HCT116 (cell line): Measurements from ENCODE around the gene B3GALT6. TPM values are rescaled to one million over a fixed set of nuclear protein-coding genes. Genes with fewer than 3 reads are reported as not detected.

Source experiments
- ATAC-seq: fragments of 200-7000 bp; cut with Tn5 transposase; 2 replicates; pipeline ENCODE4 v1.9.1; 2020; ENCODE audit warnings: mild to moderate bottlenecking, moderate library complexity
- BruUV-seq: library from RNA; stranded (reverse); fragments of 400-500 nt; replicated peaks from 2 replicates; lab custom pipeline; 2021; lab: Mats Ljungman, UMichigan
- CTCF ChIA-PET: fragments of 300-600 bp; sonication (Branson Sonifier 250); formaldehyde crosslinking; loops from one replicate; lab custom pipeline; 2021; ENCODE audit warnings: antibody characterized with exemption; lab: Charles Lee
- POLR2A ChIA-PET: fragments of 300-600, 350-600 bp; sonication (Branson Sonifier 250); formaldehyde crosslinking; loops from one replicate; lab custom pipeline; 2021; ENCODE audit warnings: antibody characterized with exemption; lab: Charles Lee
- RAD21 ChIA-PET, 2 experiments: fragments of 300-600 bp; sonication (Branson Sonifier 250); formaldehyde crosslinking; loops; one replicate each; lab custom pipeline; 2023; ENCODE audit warnings: low total read pairs in 2 of 2; ENCODE audit not compliant: uncharacterized antibody in 2 of 2, unreplicated experiment in 2 of 2, low non-redundant PET in 1 of 2; lab: Charles Lee
- DNase-seq: peaks from one replicate; pipeline ENCODE4 v3.0.0-alpha.2; 2010; ENCODE audit warnings: low read depth, low spot score
- H2AFZ ChIP-seq: fragments of 200-600 bp; shearing (Covaris generic), sonication (generic); 2 replicates; pipeline ENCODE4 v1.6.1; 2017; ENCODE audit warnings: low read depth, mixed run types, mixed read lengths, antibody characterized with exemption, low read length; ENCODE audit not compliant: poor library complexity, severe bottlenecking
- H3K27ac ChIP-seq: 2 replicates; pipeline ENCODE4 v1.5.1; 2012; ENCODE audit warnings: low read depth, low read length
- H3K27me3 ChIP-seq: fragments of 200-600 bp; sonication (generic); 2 replicates; pipeline ENCODE4 v1.6.1; 2016; ENCODE audit warnings: mixed run types, low read length, mixed read lengths; ENCODE audit not compliant: insufficient read depth
- H3K36me3 ChIP-seq, 2 experiments: fragments of 200-500 bp in 1 of 2; fragments of 200-600 bp in 1 of 2; sonication (Bioruptor generic) in 1 of 2; sonication (generic) in 1 of 2; 2 replicates each; pipeline versions ENCODE4 v1.5.1 to v1.6.1; 2014 to 2016; ENCODE audit warnings: low read length in 2 of 2, inconsistent platforms in 1 of 2, mixed read lengths in 1 of 2, mixed run types in 1 of 2; ENCODE audit not compliant: insufficient read depth in 2 of 2, control insufficient read depth in 1 of 2
- H3K4me1 ChIP-seq, 2 experiments: fragments of 200-600 bp in 1 of 2; sonication (generic) in 1 of 2; 2 replicates each; pipeline versions ENCODE4 v1.5.1 to v1.6.1; 2012 to 2017; ENCODE audit warnings: low read length in 2 of 2, inconsistent platforms in 1 of 2, mild to moderate bottlenecking in 1 of 2, mixed read lengths in 1 of 2, mixed run types in 1 of 2, moderate library complexity in 1 of 2; ENCODE audit not compliant: insufficient read depth in 2 of 2, control insufficient read depth in 1 of 2
- H3K4me2 ChIP-seq: fragments of 200-600 bp; sonication (generic); 2 replicates; pipeline ENCODE4 v1.6.1; 2017; ENCODE audit warnings: mixed run types, low read length, mixed read lengths
- H3K4me3 ChIP-seq, 2 experiments: fragments of 200-600 bp in 1 of 2; sonication (generic) in 1 of 2; replicated peaks in 1 of 2; 2 replicates each; pipeline ENCODE4 v1.5.1; 2011 to 2016; ENCODE audit warnings: low read length in 2 of 2, control low read depth in 1 of 2, low read depth in 1 of 2, mild to moderate bottlenecking in 1 of 2, mixed read lengths in 1 of 2, mixed run types in 1 of 2
- H3K79me2 ChIP-seq: fragments of 200-600 bp; sonication (generic); 2 replicates; pipeline ENCODE4 v1.6.1; 2017; ENCODE audit warnings: mild to moderate bottlenecking, mixed run types, low read length, moderate library complexity, mixed read lengths; ENCODE audit not compliant: insufficient read depth
- H3K9ac ChIP-seq: fragments of 200-600 bp; sonication (generic); 2 replicates; pipeline ENCODE4 v1.6.1; 2016; ENCODE audit warnings: low read length, mixed read lengths
- H3K9me2 ChIP-seq: fragments of 200-600 bp; sonication (generic), shearing (Covaris generic); 2 replicates; pipeline ENCODE4 v1.6.1; 2017; ENCODE audit warnings: mixed run types, mild to moderate bottlenecking, moderate library complexity; ENCODE audit not compliant: insufficient read depth
- H3K9me3 ChIP-seq, 2 experiments: fragments of 200-500 bp in 1 of 2; fragments of 200-600 bp in 1 of 2; sonication (Bioruptor generic) in 1 of 2; sonication (generic) in 1 of 2; 2 replicates each; pipeline ENCODE4 v1.6.1; 2014 to 2017; ENCODE audit warnings: low read length in 2 of 2, mixed read lengths in 2 of 2, inconsistent platforms in 1 of 2, low read depth in 1 of 2, mild to moderate bottlenecking in 1 of 2, mixed run types in 1 of 2, moderate library complexity in 1 of 2; ENCODE audit not compliant: control insufficient read depth in 1 of 2, insufficient read depth in 1 of 2
- H4K20me1 ChIP-seq: fragments of 200-600 bp; sonication (generic), shearing (Covaris generic); 2 replicates; pipeline ENCODE4 v1.6.1; 2017; ENCODE audit warnings: mixed run types, mild to moderate bottlenecking, moderate library complexity; ENCODE audit not compliant: insufficient read depth
- ATF3 ChIP-seq: IDR thresholded peaks from 2 replicates; pipeline ENCODE4 v1.6.1; 2012
- EGR1 ChIP-seq: IDR thresholded peaks from 2 replicates; pipeline ENCODE4 v1.6.1; 2012; ENCODE audit warnings: low read depth
- FOSL1 ChIP-seq: IDR thresholded peaks from 2 replicates; pipeline ENCODE4 v1.6.1; 2012; ENCODE audit warnings: low read depth
- JUND ChIP-seq: IDR thresholded peaks from 2 replicates; pipeline ENCODE4 v1.6.1; 2012
- POLR2A ChIP-seq: IDR thresholded peaks from 2 replicates; pipeline ENCODE4 v1.7.0; 2011; ENCODE audit warnings: borderline replicate concordance; ENCODE audit not compliant: insufficient read depth, insufficient read length; ENCODE audit errors: extremely low read depth
- RAD21 ChIP-seq: IDR thresholded peaks from 2 replicates; pipeline ENCODE4 v1.6.1; 2012; ENCODE audit warnings: low read depth, mild to moderate bottlenecking
- REST ChIP-seq: IDR thresholded peaks from 2 replicates; pipeline ENCODE4 v1.6.1; 2012; ENCODE audit warnings: low read depth
- TCF7L2 ChIP-seq: IDR thresholded peaks from 2 replicates; pipeline ENCODE4 v1.7.0; 2011; ENCODE audit warnings: borderline replicate concordance, inconsistent platforms; ENCODE audit not compliant: insufficient read depth, insufficient read length; ENCODE audit errors: extremely low read depth
- ZFX ChIP-seq: fragments of 450-650 bp; IDR thresholded peaks from 2 replicates; pipeline ENCODE4 v1.6.1; 2017
- ZNF274 ChIP-seq: fragments of 200-500 bp; sonication (Bioruptor generic); IDR thresholded peaks from 2 replicates; pipeline ENCODE4 v1.6.1; 2014; ENCODE audit warnings: mild to moderate bottlenecking, low read depth, low read length, inconsistent platforms
- intact Hi-C: fragments of 100-400 bp; cut with micrococcal nuclease; formaldehyde crosslinking; loops from 2 replicates; pipeline ENCODE4 v1.10.0; 2022
- total RNA-seq: library from RNA; stranded (reverse); gene quantifications from one replicate; pipeline ENCODE4 v1.2.1, GENCODE V29; 2021; ENCODE audit not compliant: unreplicated experiment
- TF ChIP-seq, protein P1 (sequence below): IDR thresholded peaks from 2 replicates; pipeline ENCODE4 v1.6.1; 2012
- TF ChIP-seq, protein P2 (sequence below): IDR thresholded peaks from 2 replicates; pipeline ENCODE4 v1.6.1; 2011; ENCODE audit warnings: mild to moderate bottlenecking, low read length, moderate library complexity; ENCODE audit not compliant: insufficient replicate concordance; ENCODE audit errors: extremely low read depth
- TF ChIP-seq, protein P3 (sequence below), 3 experiments: fragments of 200-600 bp in 1 of 3; sonication (generic) in 1 of 3; IDR thresholded peaks in 2 of 3; conservative IDR thresholded peaks in 1 of 3; 2 replicates each; pipeline ENCODE4 v1.5.1; 2012 to 2017; ENCODE audit warnings: low read depth in 2 of 3, low read length in 2 of 3, antibody characterized with exemption in 1 of 3, borderline replicate concordance in 1 of 3, control low read depth in 1 of 3, mild to moderate bottlenecking in 1 of 3, mixed read lengths in 1 of 3, mixed run types in 1 of 3, moderate library complexity in 1 of 3; ENCODE audit not compliant: insufficient read depth in 1 of 3

The B3GALT6 gene
- total RNA-seq, 1 experiment from 2014 or later = 16.3 TPM

DNA sequence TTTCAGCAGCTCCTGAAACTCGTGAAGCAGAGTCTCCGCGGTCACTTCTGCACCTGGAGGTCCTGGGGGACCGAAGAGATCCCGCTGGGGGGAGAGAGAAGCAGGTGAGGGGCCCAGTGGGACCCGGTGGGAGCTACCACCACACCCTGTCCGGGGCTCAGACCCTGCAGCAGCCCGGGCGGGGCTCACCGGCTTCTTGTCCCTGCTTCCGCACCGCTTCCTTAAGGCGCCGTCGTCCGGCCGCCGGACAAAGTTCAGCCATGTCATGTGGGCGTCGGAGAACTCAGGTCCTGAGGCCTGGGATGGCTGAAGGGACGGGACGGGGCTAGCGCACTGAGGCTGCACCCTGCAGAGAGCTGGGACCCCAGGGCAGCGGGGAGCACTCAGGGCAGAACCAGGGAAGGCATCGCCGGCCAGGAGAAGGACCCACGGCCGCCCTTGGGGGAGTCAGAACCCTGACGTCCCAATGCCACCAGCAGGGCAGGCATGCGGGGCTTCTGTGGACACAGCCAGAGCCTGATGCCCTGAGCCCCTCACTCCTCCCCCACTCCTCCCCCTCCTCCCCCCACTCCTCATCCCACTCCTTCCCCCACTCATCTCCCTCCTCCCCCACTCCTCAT lies 12.3 kb downstream of the B3GALT6 start:
- no peaks in the 10 kb centered on the region for H3K9me2 ChIP-seq
- no peak overlapping the region for H3K27ac ChIP-seq
- ATAC-seq = peak; percentile 23; the same call in 1 of the 2 replicates
- no peak overlapping the region for H3K4me2 ChIP-seq
- no peaks in the 10 kb centered on the region for H3K9me3 ChIP-seq
- H3K4me1 ChIP-seq = peaks cover 0 to 9% of the 10 kb centered on the region in 2 experiments; a peak in 1 of 4 replicates
- no peaks in the 10 kb centered on the region for H3K36me3 ChIP-seq
- H3K79me2 ChIP-seq = no peaks in the 10 kb centered on the region
- TF ChIP-seq FOSL1 (no peak), RAD21 (no peak), ATF3 (no peak), ZNF274 (no peak), REST (no peak), JUND (no peak), ZFX (no peak), EGR1 (no peak), POLR2A (no peak), TCF7L2 (no peak)
- TF ChIP-seq, protein P1, sequence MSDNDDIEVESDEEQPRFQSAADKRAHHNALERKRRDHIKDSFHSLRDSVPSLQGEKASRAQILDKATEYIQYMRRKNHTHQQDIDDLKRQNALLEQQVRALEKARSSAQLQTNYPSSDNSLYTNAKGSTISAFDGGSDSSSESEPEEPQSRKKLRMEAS = no peak
- TF ChIP-seq, protein P2, sequence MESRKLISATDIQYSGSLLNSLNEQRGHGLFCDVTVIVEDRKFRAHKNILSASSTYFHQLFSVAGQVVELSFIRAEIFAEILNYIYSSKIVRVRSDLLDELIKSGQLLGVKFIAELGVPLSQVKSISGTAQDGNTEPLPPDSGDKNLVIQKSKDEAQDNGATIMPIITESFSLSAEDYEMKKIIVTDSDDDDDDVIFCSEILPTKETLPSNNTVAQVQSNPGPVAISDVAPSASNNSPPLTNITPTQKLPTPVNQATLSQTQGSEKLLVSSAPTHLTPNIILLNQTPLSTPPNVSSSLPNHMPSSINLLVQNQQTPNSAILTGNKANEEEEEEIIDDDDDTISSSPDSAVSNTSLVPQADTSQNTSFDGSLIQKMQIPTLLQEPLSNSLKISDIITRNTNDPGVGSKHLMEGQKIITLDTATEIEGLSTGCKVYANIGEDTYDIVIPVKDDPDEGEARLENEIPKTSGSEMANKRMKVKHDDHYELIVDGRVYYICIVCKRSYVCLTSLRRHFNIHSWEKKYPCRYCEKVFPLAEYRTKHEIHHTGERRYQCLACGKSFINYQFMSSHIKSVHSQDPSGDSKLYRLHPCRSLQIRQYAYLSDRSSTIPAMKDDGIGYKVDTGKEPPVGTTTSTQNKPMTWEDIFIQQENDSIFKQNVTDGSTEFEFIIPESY = no peak
- TF ChIP-seq, protein P3, sequence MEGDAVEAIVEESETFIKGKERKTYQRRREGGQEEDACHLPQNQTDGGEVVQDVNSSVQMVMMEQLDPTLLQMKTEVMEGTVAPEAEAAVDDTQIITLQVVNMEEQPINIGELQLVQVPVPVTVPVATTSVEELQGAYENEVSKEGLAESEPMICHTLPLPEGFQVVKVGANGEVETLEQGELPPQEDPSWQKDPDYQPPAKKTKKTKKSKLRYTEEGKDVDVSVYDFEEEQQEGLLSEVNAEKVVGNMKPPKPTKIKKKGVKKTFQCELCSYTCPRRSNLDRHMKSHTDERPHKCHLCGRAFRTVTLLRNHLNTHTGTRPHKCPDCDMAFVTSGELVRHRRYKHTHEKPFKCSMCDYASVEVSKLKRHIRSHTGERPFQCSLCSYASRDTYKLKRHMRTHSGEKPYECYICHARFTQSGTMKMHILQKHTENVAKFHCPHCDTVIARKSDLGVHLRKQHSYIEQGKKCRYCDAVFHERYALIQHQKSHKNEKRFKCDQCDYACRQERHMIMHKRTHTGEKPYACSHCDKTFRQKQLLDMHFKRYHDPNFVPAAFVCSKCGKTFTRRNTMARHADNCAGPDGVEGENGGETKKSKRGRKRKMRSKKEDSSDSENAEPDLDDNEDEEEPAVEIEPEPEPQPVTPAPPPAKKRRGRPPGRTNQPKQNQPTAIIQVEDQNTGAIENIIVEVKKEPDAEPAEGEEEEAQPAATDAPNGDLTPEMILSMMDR (IDR thresholded peaks at IDR 0.05 in 2 of 3, conservative IDR thresholded peaks at IDR 0.05 in 1 of 3; ENCODE audit: borderline replicate concordance in 1 of 3, insufficient read depth in 1 of 3, low read depth in 2 of 3, low read length in 2 of 3) = no peak
- POLR2A ChIA-PET = no interaction called here
- H3K9ac ChIP-seq = no peak overlapping the region
- RAD21 ChIA-PET = no interaction called here
- CTCF ChIA-PET = no interaction called here
- BruUV-seq = no TSS peak
- no peaks in the 10 kb centered on the region for H4K20me1 ChIP-seq
- DNase-seq = no peak
- no peaks in the 10 kb centered on the region for H3K27me3 ChIP-seq
- no peak overlapping the region for H2AFZ ChIP-seq
- intact Hi-C loops = no loop called here
- no peak overlapping the region for H3K4me3 ChIP-seq
